HepG2 (cell line): ENCODE data around the gene UCP1.

Source experiments
- ARNT ChIP-seq: fragments of 450-650 bp; IDR thresholded peaks from 2 replicates; pipeline ENCODE4 v1.6.1; 2017
- CTCF ChIP-seq: sonication (generic); formaldehyde crosslinking; IDR thresholded peaks from 2 replicates; pipeline ENCODE4 v1.5.0; 2020; ENCODE audit warnings: mild to moderate bottlenecking, missing genetic modification reagents, moderate library complexity
- KMT2A ChIP-seq: sonication (generic); formaldehyde crosslinking; IDR thresholded peaks from 2 replicates; pipeline ENCODE4 v1.4.0; 2020; ENCODE audit warnings: missing genetic modification reagents
- PHB2 ChIP-seq: fragments of 450-650 bp; IDR thresholded peaks from 2 replicates; pipeline ENCODE4 v1.6.1; 2018; ENCODE audit not compliant: partially characterized antibody
- RAD21 ChIP-seq: fragments of 450-650 bp; formaldehyde crosslinking; IDR thresholded peaks from 2 replicates; pipeline ENCODE4 v1.5.0; 2020; ENCODE audit warnings: mild to moderate bottlenecking
- TFDP2 ChIP-seq: sonication (generic); formaldehyde crosslinking; IDR thresholded peaks from 2 replicates; pipeline ENCODE4 v1.4.0; 2020; ENCODE audit warnings: missing genetic modification reagents

- TF ChIP-seq CTCF (CRISPR knock-in tag) (no peak), ARNT (no peak), PHB2 (no peak), RAD21 (no peak), KMT2A (CRISPR knock-in tag) (no peak), TFDP2 (CRISPR knock-in tag) (no peak)
Measured at GRCh38 chr4:140523370-140523856, 45.3 kb downstream of the UCP1 start.
